ENCODE data around the gene STN1.
A peak's percentile ranks its signal among the peaks of the same experiment; 100 is the strongest.

The STN1 gene

GRCh38 chr10:103892181-103892580 is 25.8 kb downstream of the STN1 start:
- DNase-seq, result no peak

GRCh38 chr10:103890688-103891087 is 27.3 kb downstream of the STN1 start:
- no peak for DNase-seq

- DNase-seq, result no peak
Measured at GRCh38 chr10:103890194-103890658, 27.8 kb downstream of the STN1 start.

GRCh38 chr10:103889121-103889720 is 28.8 kb downstream of the STN1 start:
- DNase-seq, result no peak

- peak in 1 of 2 experiments; percentile 56 for DNase-seq
Measured at GRCh38 chr10:103888113-103888841, 29.7 kb downstream of the STN1 start.

- DNase-seq, result no peak
Measured at GRCh38 chr10:103885617-103886016, 32.4 kb downstream of the STN1 start.

GRCh38 chr10:103884681-103885139 is 33.3 kb downstream of the STN1 start:
- DNase-seq, result peak; percentile 27 to 40

- DNase-seq, result no peak
Measured at GRCh38 chr10:103882285-103883007, 35.5 kb downstream of the STN1 start.

- DNase-seq, result peak; percentile 53 to 60
Measured at GRCh38 chr10:103881416-103882284, 36.3 kb downstream of the STN1 start.

- DNase-seq, result no peak
Measured at GRCh38 chr10:103879831-103880230, 38.2 kb downstream of the STN1 start.

- no peak for DNase-seq
Measured at GRCh38 chr10:103879409-103879808, 38.6 kb downstream of the STN1 start.

GRCh38 chr10:103877861-103878260 is 40.1 kb downstream of the STN1 start:
- no peak for DNase-seq

GRCh38 chr10:103876155-103876554 is 41.8 kb downstream of the STN1 start:
- DNase-seq, result no peak

GRCh38 chr10:103874730-103875129 is 43.3 kb downstream of the STN1 start:
- peak; percentile 43 to 44 for DNase-seq

- no peak for DNase-seq
Measured at GRCh38 chr10:103872137-103872931, 45.6 kb downstream of the STN1 start.

- DNase-seq, result no peak
Measured at GRCh38 chr10:103871006-103871405, 47.0 kb downstream of the STN1 start.

- no peak for DNase-seq
Measured at GRCh38 chr10:103870516-103870915, 47.5 kb downstream of the STN1 start.

GRCh38 chr10:103869336-103869735 is 48.6 kb downstream of the STN1 start:
- DNase-seq, result no peak

GRCh38 chr10:103868200-103868599 is 49.8 kb downstream of the STN1 start:
- DNase-seq, result no peak

GRCh38 chr10:103861505-103861904 is 56.5 kb downstream of the STN1 start:
- DNase-seq, result no peak

GRCh38 chr10:103859161-103860086 is 58.6 kb downstream of the STN1 start:
- DNase-seq, result peak; percentile 59 to 65
